ENCODE data around the gene CARS1. TPM values are rescaled to one million over a fixed set of nuclear protein-coding genes. Genes with fewer than 3 reads are reported as not detected.

The CARS1 gene
- total and polyA plus RNA-seq, 2 experiments from 2014 or later: 72.9 to 95.9 TPM

GRCh38 chr11:3042496-3043314 lies 14.5 kb downstream of the CARS1 start:
- Mint-ChIP-seq H3K27me3 (ENCODE audit: insufficient read depth, low read depth, poor library complexity) (peaks cover 11% of the 10 kb centered on the region), H3K27ac (peak overlapping the region; percentile 75; the same call in 1 of the 2 replicates), H3K4me3 (no peak overlapping the region), H3K36me3 (ENCODE audit: low read depth) (peaks cover 72% of the 10 kb centered on the region), H3K4me1 (peaks cover 15% of the 10 kb centered on the region), H3K9me3 (no peaks in the 10 kb centered on the region)
- Histone ChIP-seq H3K79me2 (replicated peaks; ENCODE audit: insufficient read depth) (peaks cover 70% of the 10 kb centered on the region), H3K4me2 (no peak overlapping the region), H3K9me2 (ENCODE audit: insufficient read depth) (no peaks in the 10 kb centered on the region), H3K4me3 (no peak overlapping the region), H3K4me1 (ENCODE audit: insufficient read depth) (no peaks in the 10 kb centered on the region), H2AFZ (no peak overlapping the region), H3K36me3 (ENCODE audit: insufficient read depth) (peaks cover 37% of the 10 kb centered on the region), H3K27ac (ENCODE audit: low read depth) (peak overlapping the region; percentile 32; the same call in 1 of the 2 replicates), H4K20me1 (replicated peaks; ENCODE audit: insufficient read depth) (peaks cover 36% of the 10 kb centered on the region), H3K27me3 (ENCODE audit: insufficient read depth) (no peaks in the 10 kb centered on the region), H3F3A (replicated peaks; ENCODE audit: low read depth) (peaks cover 13% of the 10 kb centered on the region; the same call in 1 of the 2 replicates)
- TF ChIP-seq, protein P1, sequence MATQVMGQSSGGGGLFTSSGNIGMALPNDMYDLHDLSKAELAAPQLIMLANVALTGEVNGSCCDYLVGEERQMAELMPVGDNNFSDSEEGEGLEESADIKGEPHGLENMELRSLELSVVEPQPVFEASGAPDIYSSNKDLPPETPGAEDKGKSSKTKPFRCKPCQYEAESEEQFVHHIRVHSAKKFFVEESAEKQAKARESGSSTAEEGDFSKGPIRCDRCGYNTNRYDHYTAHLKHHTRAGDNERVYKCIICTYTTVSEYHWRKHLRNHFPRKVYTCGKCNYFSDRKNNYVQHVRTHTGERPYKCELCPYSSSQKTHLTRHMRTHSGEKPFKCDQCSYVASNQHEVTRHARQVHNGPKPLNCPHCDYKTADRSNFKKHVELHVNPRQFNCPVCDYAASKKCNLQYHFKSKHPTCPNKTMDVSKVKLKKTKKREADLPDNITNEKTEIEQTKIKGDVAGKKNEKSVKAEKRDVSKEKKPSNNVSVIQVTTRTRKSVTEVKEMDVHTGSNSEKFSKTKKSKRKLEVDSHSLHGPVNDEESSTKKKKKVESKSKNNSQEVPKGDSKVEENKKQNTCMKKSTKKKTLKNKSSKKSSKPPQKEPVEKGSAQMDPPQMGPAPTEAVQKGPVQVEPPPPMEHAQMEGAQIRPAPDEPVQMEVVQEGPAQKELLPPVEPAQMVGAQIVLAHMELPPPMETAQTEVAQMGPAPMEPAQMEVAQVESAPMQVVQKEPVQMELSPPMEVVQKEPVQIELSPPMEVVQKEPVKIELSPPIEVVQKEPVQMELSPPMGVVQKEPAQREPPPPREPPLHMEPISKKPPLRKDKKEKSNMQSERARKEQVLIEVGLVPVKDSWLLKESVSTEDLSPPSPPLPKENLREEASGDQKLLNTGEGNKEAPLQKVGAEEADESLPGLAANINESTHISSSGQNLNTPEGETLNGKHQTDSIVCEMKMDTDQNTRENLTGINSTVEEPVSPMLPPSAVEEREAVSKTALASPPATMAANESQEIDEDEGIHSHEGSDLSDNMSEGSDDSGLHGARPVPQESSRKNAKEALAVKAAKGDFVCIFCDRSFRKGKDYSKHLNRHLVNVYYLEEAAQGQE (IDR thresholded peaks at IDR 0.05; ENCODE audit: unreplicated experiment): no peak
- DNase-seq (ENCODE audit: low spot score): no peak
- ATAC-seq: peak; percentile 16; the same call in 2 of the 3 replicates

GRCh38 chr11:3041699-3042441 lies 15.4 kb downstream of the CARS1 start:
- Histone ChIP-seq H3K4me2 (no peak overlapping the region), H2AFZ (no peak overlapping the region), H3K4me1 (ENCODE audit: insufficient read depth) (no peaks in the 10 kb centered on the region), H3K9me2 (ENCODE audit: insufficient read depth) (no peaks in the 10 kb centered on the region), H3K4me3 (no peak overlapping the region), H4K20me1 (replicated peaks; ENCODE audit: insufficient read depth) (peaks cover 30% of the 10 kb centered on the region), H3K27ac (ENCODE audit: low read depth) (no peak overlapping the region), H3K79me2 (replicated peaks; ENCODE audit: insufficient read depth) (peaks cover 63% of the 10 kb centered on the region), H3F3A (replicated peaks; ENCODE audit: low read depth) (peaks cover 20% of the 10 kb centered on the region), H3K36me3 (ENCODE audit: insufficient read depth) (peaks cover 43% of the 10 kb centered on the region), H3K27me3 (ENCODE audit: insufficient read depth) (no peaks in the 10 kb centered on the region)
- no peak for TF ChIP-seq ZNF114 (CRISPR knock-in tag; IDR thresholded peaks at IDR 0.05)
- no peak for TF ChIP-seq CTCF (conservative IDR thresholded peaks at IDR 0.05; ENCODE audit: low read depth in 2 of 2)
- no peak for TF ChIP-seq EZH2 (IDR thresholded peaks at IDR 0.05; ENCODE audit: low read depth, unreplicated experiment)
- no peak for TF ChIP-seq NANOG (IDR thresholded peaks at IDR 0.05; ENCODE audit: borderline replicate concordance)
- TF ChIP-seq CREB1 (CRISPR knock-in tag; IDR thresholded peaks at IDR 0.05; ENCODE audit: low read depth): no peak
- TF ChIP-seq, protein P2, sequence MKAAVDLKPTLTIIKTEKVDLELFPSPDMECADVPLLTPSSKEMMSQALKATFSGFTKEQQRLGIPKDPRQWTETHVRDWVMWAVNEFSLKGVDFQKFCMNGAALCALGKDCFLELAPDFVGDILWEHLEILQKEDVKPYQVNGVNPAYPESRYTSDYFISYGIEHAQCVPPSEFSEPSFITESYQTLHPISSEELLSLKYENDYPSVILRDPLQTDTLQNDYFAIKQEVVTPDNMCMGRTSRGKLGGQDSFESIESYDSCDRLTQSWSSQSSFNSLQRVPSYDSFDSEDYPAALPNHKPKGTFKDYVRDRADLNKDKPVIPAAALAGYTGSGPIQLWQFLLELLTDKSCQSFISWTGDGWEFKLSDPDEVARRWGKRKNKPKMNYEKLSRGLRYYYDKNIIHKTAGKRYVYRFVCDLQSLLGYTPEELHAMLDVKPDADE (IDR thresholded peaks at IDR 0.05): no peak
- TF ChIP-seq, protein P1 (IDR thresholded peaks at IDR 0.05; ENCODE audit: unreplicated experiment): no peak
- H3K27ac Mint-ChIP-seq: no peak overlapping the region
- H3K9me3 Mint-ChIP-seq: no peaks in the 10 kb centered on the region
- H3K4me3 Mint-ChIP-seq: no peak overlapping the region
- H3K4me1 Mint-ChIP-seq: peaks cover 15% of the 10 kb centered on the region
- peaks cover 80% of the 10 kb centered on the region for H3K36me3 Mint-ChIP-seq (ENCODE audit: low read depth)
- ATAC-seq (no peak), DNase-seq (ENCODE audit: low spot score) (no peak)
- peaks cover 11% of the 10 kb centered on the region for H3K27me3 Mint-ChIP-seq (ENCODE audit: insufficient read depth, low read depth, poor library complexity)

Data from GM23338 (cell line).